CD4-positive, CD25-positive, alpha-beta regulatory T cell (primary cell): ENCODE results near the gene DHTKD1. TPM values are rescaled to one million over a fixed set of nuclear protein-coding genes. Genes with fewer than 3 reads are reported as not detected.

Experiments used
- ATAC-seq, 2 donors: fragments of 150-1000 bp; cut with Tn5 transposase; one replicate each; pipeline ENCODE4 v1.10.0; 2021; ENCODE audit warnings: low read depth in 2 of 2, moderate number of reproducible peaks in 2 of 2, moderate library complexity in 1 of 2
- DNase-seq, 3 donors: peaks; one replicate each; pipeline versions ENCODE4 v3.0.0 to v3.0.0-alpha.2; 2012 to 2022; ENCODE audit warnings: mixed read lengths in 1 of 3
- H3K27ac ChIP-seq: one replicate; pipeline ENCODE4 v1.7.0; 2013; ENCODE audit warnings: mild to moderate bottlenecking, low read length; ENCODE audit not compliant: insufficient read depth, poor library complexity, severe bottlenecking
- H3K27me3 ChIP-seq: one replicate; pipeline ENCODE4 v1.7.0; 2013; ENCODE audit warnings: low read length; ENCODE audit not compliant: control insufficient read depth, insufficient read depth
- H3K36me3 ChIP-seq: one replicate; pipeline ENCODE4 v1.7.0; 2013; ENCODE audit warnings: mild to moderate bottlenecking, low read length, moderate library complexity; ENCODE audit not compliant: control insufficient read depth, insufficient read depth
- H3K4me1 ChIP-seq: 2 replicates; pipeline ENCODE4 v1.7.0; 2013; ENCODE audit warnings: mild to moderate bottlenecking, low read length; ENCODE audit not compliant: insufficient read depth, control insufficient read depth, poor library complexity, severe bottlenecking
- H3K4me3 ChIP-seq: one replicate; pipeline ENCODE4 v1.7.0; 2013; ENCODE audit warnings: low read depth, mild to moderate bottlenecking, low read length, moderate library complexity
- H3K9me3 ChIP-seq, 2 experiments: 1 replicate in 1 of 2; 2 replicates in 1 of 2; pipeline ENCODE4 v1.7.0; 2013; ENCODE audit warnings: low read length in 2 of 2, mild to moderate bottlenecking in 1 of 2, moderate library complexity in 1 of 2; ENCODE audit not compliant: control insufficient read depth in 2 of 2
- H3K27ac Mint-ChIP-seq, 3 donors: one replicate each; pipeline ENCODE4 v1.8.0; 2020 to 2022; ENCODE audit warnings: mild to moderate bottlenecking in 3 of 3, mixed read lengths in 3 of 3, moderate library complexity in 2 of 3
- H3K27me3 Mint-ChIP-seq: one replicate; pipeline ENCODE4 v1.8.0; 2022; ENCODE audit warnings: mild to moderate bottlenecking, mixed read lengths
- H3K36me3 Mint-ChIP-seq: one replicate; pipeline ENCODE4 v1.8.0; 2020; ENCODE audit warnings: mixed read lengths
- H3K4me1 Mint-ChIP-seq, 4 donors: one replicate each; pipeline ENCODE4 v1.8.0; 2020 to 2022; ENCODE audit warnings: mixed read lengths in 4 of 4, mild to moderate bottlenecking in 1 of 4
- H3K4me3 Mint-ChIP-seq, 4 donors: one replicate each; pipeline ENCODE4 v1.8.0; 2020 to 2022; ENCODE audit warnings: mild to moderate bottlenecking in 4 of 4, mixed read lengths in 4 of 4, moderate library complexity in 3 of 4
- H3K9me3 Mint-ChIP-seq, 7 donors: one replicate each; pipeline ENCODE4 v1.8.0; 2020 to 2022; ENCODE audit warnings: mixed read lengths in 7 of 7, mild to moderate bottlenecking in 3 of 7, moderate library complexity in 2 of 7
- polyA plus RNA-seq, 4 donors: library from polyadenylated mRNA; unstranded; fragments of 300-500 nt; fragmentation: Illumina TruSeq; gene quantifications; one replicate each; pipeline ENCODE4 v1.2.3, GENCODE V29; 2021
- total RNA-seq: library from RNA; stranded (reverse); gene quantifications from one replicate; pipeline ENCODE4 v1.2.3, GENCODE V29; 2022

Gene DHTKD1
- total and polyA plus RNA-seq, 5 donors from 2014 or later: 6.0 to 18.9 (median 8.7) TPM

- no peak overlapping the region for H3K27ac ChIP-seq
- no peak overlapping the region for H3K4me3 Mint-ChIP-seq
- no peaks in the 10 kb centered on the region for H3K9me3 Mint-ChIP-seq
- H3K4me1 ChIP-seq: no peaks in the 10 kb centered on the region
- no peaks in the 10 kb centered on the region for H3K9me3 ChIP-seq
- H3K36me3 ChIP-seq: peaks cover 34% of the 10 kb centered on the region
- DNase-seq (no peak), ATAC-seq (no peak)
- no peaks in the 10 kb centered on the region for H3K27me3 Mint-ChIP-seq
- peaks cover 0 to 5% (median 0%) of the 10 kb centered on the region in 4 donors for H3K4me1 Mint-ChIP-seq
- no peak overlapping the region for H3K4me3 ChIP-seq
- H3K27ac Mint-ChIP-seq: no peak overlapping the region
- H3K36me3 Mint-ChIP-seq: peaks cover 26% of the 10 kb centered on the region
- H3K27me3 ChIP-seq: no peaks in the 10 kb centered on the region
These were observed 87.8 kb downstream of the DHTKD1 start for GRCh38 chr10:12156367-12157123.

DNA sequence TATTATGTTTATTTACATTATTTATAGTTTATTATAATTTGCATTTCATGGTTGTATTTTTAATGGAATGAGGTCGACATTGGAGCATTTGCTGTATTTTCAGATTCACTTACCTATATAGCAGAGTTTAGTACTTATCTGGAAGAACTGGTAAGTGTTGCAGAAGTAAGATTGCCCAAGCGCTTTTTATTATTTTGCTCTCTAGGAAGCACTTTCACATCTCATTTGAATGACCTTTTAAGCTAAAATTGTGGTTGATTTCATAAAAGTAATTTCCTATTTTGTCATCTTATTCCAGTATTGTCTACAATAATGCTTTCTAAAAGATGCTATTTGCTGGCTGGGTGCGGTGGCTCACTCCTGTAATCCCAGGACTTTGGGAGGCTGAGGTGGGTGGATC lies 89.4 kb downstream of the DHTKD1 start:
- Mint-ChIP-seq H3K9me3 (no peaks in the 10 kb centered on the region), H3K27ac (no peak overlapping the region), H3K4me1 (peaks cover 0 to 5% (median 0%) of the 10 kb centered on the region in 4 donors), H3K4me3 (peak overlapping the region in 1 of 4 donors; percentile 54), H3K27me3 (no peaks in the 10 kb centered on the region), H3K36me3 (peaks cover 30% of the 10 kb centered on the region)
- no peak for ATAC-seq
- Histone ChIP-seq H3K27me3 (no peaks in the 10 kb centered on the region), H3K36me3 (peaks cover 45% of the 10 kb centered on the region), H3K27ac (no peak overlapping the region), H3K9me3 (no peaks in the 10 kb centered on the region), H3K4me1 (no peaks in the 10 kb centered on the region), H3K4me3 (no peak overlapping the region)
- DNase-seq: no peak

- no peaks in the 10 kb centered on the region for H3K4me1 ChIP-seq
- Mint-ChIP-seq H3K9me3 (no peaks in the 10 kb centered on the region), H3K4me1 (peaks cover 0 to 1% (median 0%) of the 10 kb centered on the region in 4 donors), H3K27ac (no peak overlapping the region), H3K36me3 (peaks cover 31% of the 10 kb centered on the region), H3K27me3 (no peaks in the 10 kb centered on the region), H3K4me3 (no peak overlapping the region)
- no peaks in the 10 kb centered on the region for H3K27me3 ChIP-seq
- no peak for ATAC-seq
- no peak overlapping the region for H3K27ac ChIP-seq
- no peak for DNase-seq
- no peak overlapping the region for H3K4me3 ChIP-seq
- H3K36me3 ChIP-seq: peaks cover 54% of the 10 kb centered on the region
- no peaks in the 10 kb centered on the region for H3K9me3 ChIP-seq
These were observed 91.9 kb downstream of the DHTKD1 start for GRCh38 chr10:12160664-12161063.

GRCh38 chr10:12162927-12163326 lies 94.2 kb downstream of the DHTKD1 start:
- Mint-ChIP-seq H3K4me1 (peaks cover 0 to 1% (median 0%) of the 10 kb centered on the region in 4 donors), H3K36me3 (peaks cover 36% of the 10 kb centered on the region), H3K4me3 (no peak overlapping the region), H3K9me3 (no peaks in the 10 kb centered on the region), H3K27me3 (no peaks in the 10 kb centered on the region), H3K27ac (peak overlapping the region in 1 of 3 donors; percentile 51)
- peaks cover 65% of the 10 kb centered on the region for H3K36me3 ChIP-seq
- no peak overlapping the region for H3K4me3 ChIP-seq
- peak overlapping the region; percentile 2 for H3K27ac ChIP-seq
- no peaks in the 10 kb centered on the region for H3K27me3 ChIP-seq
- DNase-seq: no peak
- no peak for ATAC-seq
- H3K9me3 ChIP-seq: no peaks in the 10 kb centered on the region
- no peaks in the 10 kb centered on the region for H3K4me1 ChIP-seq

- ATAC-seq (no peak), DNase-seq (no peak)
- Mint-ChIP-seq H3K36me3 (peaks cover 36% of the 10 kb centered on the region), H3K27me3 (no peaks in the 10 kb centered on the region), H3K9me3 (no peaks in the 10 kb centered on the region), H3K4me1 (peaks cover 0 to 1% (median 0%) of the 10 kb centered on the region in 4 donors), H3K27ac (peak overlapping the region in 1 of 3 donors; percentile 26), H3K4me3 (no peak overlapping the region)
- no peaks in the 10 kb centered on the region for H3K27me3 ChIP-seq
- no peak overlapping the region for H3K27ac ChIP-seq
- no peaks in the 10 kb centered on the region for H3K9me3 ChIP-seq
- H3K36me3 ChIP-seq: peaks cover 62% of the 10 kb centered on the region
- no peaks in the 10 kb centered on the region for H3K4me1 ChIP-seq
- H3K4me3 ChIP-seq: no peak overlapping the region
These were observed 95.3 kb downstream of the DHTKD1 start for GRCh38 chr10:12164085-12164484.

DNA sequence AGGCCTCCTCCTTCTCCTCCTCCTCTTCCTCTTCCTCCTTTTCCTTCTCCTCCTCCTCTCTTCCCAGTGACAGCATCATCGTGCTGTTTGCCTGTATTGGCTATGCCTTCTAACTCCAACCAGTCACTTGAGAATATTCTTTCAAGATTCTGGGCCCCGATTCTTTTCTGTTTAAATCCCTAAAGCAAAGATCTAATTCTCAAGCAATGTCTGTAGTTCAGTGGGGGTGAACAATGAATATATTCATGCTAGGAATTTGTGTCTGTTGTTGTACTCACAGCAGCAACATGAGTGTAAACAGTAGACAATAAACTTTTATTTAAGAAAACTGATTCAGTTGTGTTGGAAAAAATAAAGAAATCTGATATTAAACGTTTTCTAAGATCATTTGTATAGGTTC lies 96.3 kb downstream of the DHTKD1 start:
- H3K27ac Mint-ChIP-seq: peak overlapping the region in 2 of 3 donors; percentile 8 to 34
- Histone ChIP-seq H3K27ac (no peak overlapping the region), H3K4me1 (no peaks in the 10 kb centered on the region), H3K4me3 (no peak overlapping the region), H3K36me3 (peaks cover 66% of the 10 kb centered on the region), H3K27me3 (no peaks in the 10 kb centered on the region), H3K9me3 (no peaks in the 10 kb centered on the region)
- DNase-seq (no peak), ATAC-seq (no peak)
- no peaks in the 10 kb centered on the region for H3K4me1 Mint-ChIP-seq
- no peaks in the 10 kb centered on the region for H3K27me3 Mint-ChIP-seq
- peaks cover 34% of the 10 kb centered on the region for H3K36me3 Mint-ChIP-seq
- H3K4me3 Mint-ChIP-seq: no peak overlapping the region
- H3K9me3 Mint-ChIP-seq: no peaks in the 10 kb centered on the region

GRCh38 chr10:12165999-12166775 lies 97.4 kb downstream of the DHTKD1 start:
- Histone ChIP-seq H3K4me3 (no peak overlapping the region), H3K36me3 (peaks cover 72% of the 10 kb centered on the region), H3K27ac (no peak overlapping the region), H3K9me3 (no peaks in the 10 kb centered on the region), H3K27me3 (no peaks in the 10 kb centered on the region), H3K4me1 (no peaks in the 10 kb centered on the region)
- no peaks in the 10 kb centered on the region for H3K27me3 Mint-ChIP-seq
- peaks cover 0 to under 1% (median 0%) of the 10 kb centered on the region in 4 donors for H3K4me1 Mint-ChIP-seq
- no peak overlapping the region for H3K4me3 Mint-ChIP-seq
- peaks cover 38% of the 10 kb centered on the region for H3K36me3 Mint-ChIP-seq
- ATAC-seq (no peak), DNase-seq (no peak)
- peak overlapping the region in 2 of 3 donors; percentile 38 to 43 for H3K27ac Mint-ChIP-seq
- no peaks in the 10 kb centered on the region for H3K9me3 Mint-ChIP-seq
